DLD1 (cell line): ENCODE data around the gene NKX1-1.

Experiments
- in situ Hi-C: cut with HindIII; loops from 2 replicates; pipeline ENCODE4 v1.10.0; 2017; ENCODE audit warnings: low sequenced_read_pairs

Gene NKX1-1

GRCh38 chr4:1417522-1418390 is 11.5 kb upstream of the NKX1-1 start:
- in situ Hi-C loops, result loop anchor here (25.0 kb wide), 1 partner anchor 805 kb away; no protein-coding TSS in a partner anchor

GRCh38 chr4:1416948-1417260 is 10.7 kb upstream of the NKX1-1 start:
- in situ Hi-C loops, result loop anchor here (25.0 kb wide), 1 partner anchor 805 kb away; no protein-coding TSS in a partner anchor

DNA sequence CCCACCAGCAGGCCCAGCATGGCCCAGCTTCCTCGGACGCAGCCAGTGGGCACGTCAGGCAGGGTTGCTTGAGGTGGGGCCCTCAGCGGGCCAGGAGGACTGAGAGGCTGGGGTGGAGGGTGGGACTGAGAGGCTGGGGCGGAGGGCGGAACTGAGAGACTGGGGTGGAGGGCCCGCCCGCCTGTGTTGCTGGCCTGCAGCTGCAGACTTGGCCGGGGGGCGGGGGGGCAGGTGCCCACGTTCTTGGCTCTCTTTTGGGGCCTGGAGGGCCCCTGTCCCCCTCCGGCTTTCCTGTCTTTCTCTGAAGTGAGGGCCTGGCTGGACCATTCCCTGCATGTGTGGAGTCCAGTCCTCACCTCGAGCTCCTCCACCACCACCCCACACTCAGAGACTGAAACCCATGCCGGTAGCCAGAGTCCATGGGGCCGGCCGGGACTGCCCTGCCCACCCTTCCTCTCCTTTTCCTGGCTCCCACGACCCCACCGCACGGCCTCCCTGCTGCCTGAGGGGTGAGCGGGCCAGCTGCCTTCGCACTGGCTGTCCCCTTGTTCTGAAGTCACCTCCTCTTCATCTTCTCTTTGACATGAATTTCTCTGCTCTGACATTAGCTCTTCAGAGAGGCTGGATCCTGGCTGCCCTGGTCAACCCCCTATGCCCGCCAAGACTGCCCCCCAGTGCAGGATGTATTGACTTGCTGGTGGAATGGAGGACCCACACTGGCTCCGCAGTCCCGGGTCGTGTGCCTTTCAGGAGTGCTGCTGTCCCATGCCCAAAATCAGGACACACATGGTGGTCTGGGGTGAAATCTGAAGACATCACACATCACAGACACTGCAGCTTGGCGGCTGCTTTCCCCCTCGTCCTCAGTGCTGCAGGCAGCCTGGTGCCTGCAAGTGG is 10.1 kb upstream of the NKX1-1 start:
- in situ Hi-C loops, result loop anchor here (25.0 kb wide), 1 partner anchor 804 kb away; no protein-coding TSS in a partner anchor

DNA sequence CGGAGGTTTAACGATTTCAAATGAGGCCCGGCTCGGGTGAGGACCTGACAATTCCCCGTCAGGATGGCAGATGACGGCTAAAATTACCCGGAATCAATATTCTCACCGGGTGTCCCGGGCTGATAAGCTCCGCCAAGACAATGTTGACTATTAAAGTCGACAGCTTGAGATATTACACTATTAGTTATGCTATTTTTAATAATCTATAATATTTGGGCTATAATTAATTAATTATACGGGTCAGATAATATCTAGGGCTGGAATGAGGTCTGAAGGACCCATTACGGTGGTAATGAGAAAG is 9.4 kb upstream of the NKX1-1 start:
- in situ Hi-C loops, result loop anchor here (25.0 kb wide), 1 partner anchor 803 kb away; no protein-coding TSS in a partner anchor

DNA sequence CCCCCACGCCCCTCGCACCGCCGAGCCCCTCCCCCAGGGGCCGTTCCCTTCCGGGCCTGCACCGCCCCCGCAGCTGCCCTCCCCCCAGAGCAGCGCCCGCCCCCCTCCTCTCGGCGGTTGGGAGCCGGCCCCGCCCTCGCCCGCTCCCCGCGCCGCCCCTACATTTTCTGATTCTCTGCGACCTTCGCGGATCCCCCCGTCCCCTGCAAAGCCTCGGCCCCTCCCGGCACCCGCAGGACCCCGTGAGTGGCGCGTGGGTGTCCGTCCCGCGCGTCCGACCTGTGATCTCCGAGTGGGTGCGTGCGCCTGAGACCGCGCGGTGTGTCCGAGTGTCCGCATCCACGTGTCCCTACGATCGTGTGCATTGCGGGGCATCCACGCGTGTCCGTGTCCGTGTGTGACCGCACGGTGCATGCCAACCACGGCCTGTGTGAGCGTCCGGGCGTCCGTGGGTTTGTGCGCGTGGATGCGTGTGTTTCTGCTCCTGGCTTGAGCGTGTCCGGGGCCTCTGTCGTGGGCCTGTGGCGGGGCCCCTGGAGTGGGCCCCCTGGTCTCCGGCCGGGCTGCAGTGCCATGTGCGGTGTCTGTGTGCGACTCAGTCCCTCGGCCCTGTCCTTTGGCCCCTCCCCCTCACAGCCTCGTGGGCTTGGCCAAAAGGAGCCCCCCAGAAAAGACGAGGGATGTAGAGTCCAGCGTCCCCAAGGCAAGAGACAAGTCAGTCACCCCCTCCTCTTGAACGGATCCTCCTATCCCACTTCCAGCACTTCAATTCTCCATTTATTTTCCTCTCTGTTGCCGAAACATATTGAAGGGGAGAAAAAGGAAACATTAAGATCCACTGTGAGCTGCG is 8.8 kb upstream of the NKX1-1 start:
- in situ Hi-C loops, result loop anchor here (25.0 kb wide), 1 partner anchor 803 kb away; no protein-coding TSS in a partner anchor

DNA sequence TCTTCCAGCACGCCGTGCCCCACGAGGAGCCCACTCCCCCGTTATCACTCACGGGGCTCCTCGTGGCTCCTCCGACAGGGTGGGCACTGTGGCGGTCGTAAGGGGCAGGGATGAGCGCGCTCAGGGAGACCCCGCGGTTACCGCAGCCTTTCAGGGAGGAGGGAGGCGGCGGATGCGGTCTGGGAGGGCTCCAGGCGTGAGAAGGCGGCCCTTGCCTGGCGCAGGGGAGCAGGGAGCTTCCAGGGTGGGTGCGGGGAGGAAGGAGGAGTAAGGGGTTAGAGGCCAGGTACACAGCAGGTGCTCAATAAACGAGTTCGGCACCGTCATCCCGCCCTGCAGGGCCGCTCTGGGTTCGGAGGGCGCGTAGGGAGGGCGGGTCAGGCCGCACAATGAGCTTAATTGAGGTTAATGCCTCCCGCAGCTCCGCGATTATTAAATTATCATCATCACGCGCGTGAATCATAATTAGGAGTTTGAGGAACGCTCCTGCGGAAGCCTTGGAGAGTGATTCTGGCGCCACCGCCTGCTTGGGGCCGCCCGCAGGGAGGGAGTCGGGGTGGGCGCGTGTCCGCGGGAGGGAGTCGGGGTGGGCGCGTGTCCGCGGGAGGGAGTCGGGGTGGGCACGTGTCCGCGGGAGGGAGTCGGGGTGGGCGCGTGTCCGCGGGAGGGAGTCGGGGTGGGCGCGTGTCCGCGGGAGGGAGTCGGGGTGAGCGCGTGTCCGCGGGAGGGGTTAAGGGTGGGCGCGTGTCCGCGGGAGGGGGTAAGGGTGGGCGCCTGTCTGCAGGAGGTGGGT is 7.6 kb upstream of the NKX1-1 start:
- in situ Hi-C loops, result loop anchor here (25.0 kb wide), 1 partner anchor 802 kb away; no protein-coding TSS in a partner anchor

GRCh38 chr4:1413204-1413663 is 7.0 kb upstream of the NKX1-1 start:
- in situ Hi-C loops, result loop anchor here (25.0 kb wide), 1 partner anchor 801 kb away; no protein-coding TSS in a partner anchor

DNA sequence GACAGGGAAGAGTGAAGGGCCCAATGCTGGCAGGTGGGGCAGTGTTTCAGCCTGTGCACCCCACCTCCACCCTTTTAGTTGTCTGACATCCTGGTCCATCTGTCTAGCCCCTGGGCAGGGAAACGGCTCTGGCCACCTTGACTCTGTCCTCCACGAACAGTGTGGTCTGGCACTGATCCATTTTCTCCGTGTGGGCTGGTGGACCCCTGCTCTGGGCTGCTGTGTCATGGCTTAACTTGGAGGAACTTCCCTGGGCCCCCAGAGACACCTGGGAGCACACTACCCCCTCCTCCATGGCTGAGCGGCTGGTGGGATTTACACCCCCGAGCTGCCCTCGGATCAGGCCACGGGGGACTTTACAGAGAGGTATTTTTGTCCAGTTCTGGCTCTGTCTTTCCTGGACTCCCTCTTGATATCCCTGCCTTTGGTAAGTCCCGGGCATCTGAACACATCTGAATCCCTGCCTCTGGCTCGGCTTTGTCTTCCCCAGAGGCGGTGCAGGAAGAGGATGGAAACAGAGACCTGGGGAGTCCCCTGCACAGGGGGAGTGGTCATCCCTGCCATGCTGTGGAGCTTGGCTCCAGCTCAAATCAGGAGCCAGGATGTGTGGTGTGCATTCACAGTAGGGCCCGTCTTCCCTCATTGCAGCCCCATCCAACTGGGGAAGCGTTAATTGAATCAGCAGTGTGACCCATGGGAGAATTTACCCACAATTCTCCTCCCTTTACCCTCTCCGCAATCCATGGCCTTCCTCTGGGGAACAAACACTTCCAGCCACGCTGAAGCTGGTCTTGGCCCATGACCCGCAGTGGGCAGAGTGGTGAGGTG is 6.3 kb upstream of the NKX1-1 start:
- in situ Hi-C loops, result loop anchor here (25.0 kb wide), 1 partner anchor 800 kb away; no protein-coding TSS in a partner anchor

- in situ Hi-C loops, result loop anchor here (25.0 kb wide), 1 partner anchor 799 kb away; no protein-coding TSS in a partner anchor
Measured at GRCh38 chr4:1411436-1412375, 5.5 kb upstream of the NKX1-1 start.

- in situ Hi-C loops, result loop anchor here (25.0 kb wide), 1 partner anchor 798 kb away; no protein-coding TSS in a partner anchor
Measured at GRCh38 chr4:1410491-1411325, 4.5 kb upstream of the NKX1-1 start.

- in situ Hi-C loops, result loop anchor here (25.0 kb wide), 1 partner anchor 797 kb away; no protein-coding TSS in a partner anchor
Measured at GRCh38 chr4:1409491-1410425, 3.5 kb upstream of the NKX1-1 start.

DNA sequence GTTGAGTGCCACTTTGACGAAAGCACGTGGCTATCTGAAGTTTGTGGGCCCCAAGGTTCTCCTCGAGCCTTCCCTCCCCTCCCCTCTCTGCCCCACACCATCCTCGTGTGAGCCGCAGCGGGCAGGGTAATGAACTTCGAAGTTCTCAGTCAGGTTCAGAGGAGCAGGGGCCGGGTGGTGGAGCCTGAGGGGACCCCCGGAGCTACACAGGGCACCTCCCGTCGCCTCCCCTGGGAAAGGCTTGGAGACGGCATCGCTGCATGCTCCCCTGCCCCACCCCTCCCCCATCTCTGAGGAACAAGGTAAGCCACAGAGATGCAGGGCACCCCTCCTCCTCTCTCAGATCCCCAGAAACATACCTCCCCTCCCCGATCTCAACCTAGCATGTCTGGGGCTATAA is 2.8 kb upstream of the NKX1-1 start:
- in situ Hi-C loops, result loop anchor here (25.0 kb wide), 1 partner anchor 797 kb away; no protein-coding TSS in a partner anchor

DNA sequence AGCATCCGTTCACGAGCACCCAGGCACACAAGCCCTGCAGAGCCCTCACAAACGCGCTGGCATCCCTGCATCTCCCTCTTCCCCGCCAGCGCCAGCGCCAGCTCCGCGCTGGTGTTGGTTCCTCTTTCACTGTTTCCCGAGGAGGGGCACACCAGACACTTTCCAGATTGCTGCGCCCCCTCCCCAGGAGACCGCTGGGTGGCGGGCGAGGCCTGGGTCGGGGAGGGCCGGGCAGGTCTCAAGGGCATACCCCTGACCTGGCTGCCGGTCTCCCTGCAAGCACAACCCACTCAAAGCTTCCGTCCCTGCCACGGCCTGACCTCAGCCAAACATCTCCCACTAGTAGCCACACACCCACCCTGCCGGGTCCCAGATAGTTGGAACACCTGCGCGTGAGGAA is 2.2 kb upstream of the NKX1-1 start:
- in situ Hi-C loops, result loop anchor here (25.0 kb wide), 1 partner anchor 796 kb away; no protein-coding TSS in a partner anchor

GRCh38 chr4:1407657-1408333 is 1.6 kb upstream of the NKX1-1 start:
- in situ Hi-C loops, result loop anchor here (25.0 kb wide), 1 partner anchor 795 kb away; no protein-coding TSS in a partner anchor
